Adrenal gland (tissue), 12 donors: ENCODE results near the gene PTGER3. TPM values are rescaled to one million over a fixed set of nuclear protein-coding genes. Genes with fewer than 3 reads are reported as not detected.

Source experiments
- DNase-seq, 7 donors: peaks; one replicate each; pipeline ENCODE4 v3.0.0-alpha.2; 2019 to 2020
- H3K27ac ChIP-seq, 5 donors: fragments of 200-600 bp; sonication (generic) in 4 of 5; 1 replicate in 3 of 5; 2 replicates in 2 of 5; pipeline versions ENCODE4 v1.5.1 to v1.8.0; 2016 to 2020; ENCODE audit warnings: mild to moderate bottlenecking in 1 of 5
- H3K27me3 ChIP-seq: fragments of 200-600 bp; 2 replicates; pipeline ENCODE4 v1.8.0; 2021
- H3K36me3 ChIP-seq, 2 donors: fragments of 200-600 bp; replicated peaks in 1 of 2; 1 replicate in 1 of 2; 2 replicates in 1 of 2; pipeline versions ENCODE4 v1.5.1 to v1.8.0; 2018 to 2022
- H3K4me1 ChIP-seq, 2 donors: fragments of 200-600 bp; replicated peaks in 1 of 2; 1 replicate in 1 of 2; 2 replicates in 1 of 2; pipeline versions ENCODE4 v1.5.1 to v1.8.0; 2018 to 2021
- H3K4me3 ChIP-seq, 4 donors: fragments of 200-600 bp; sonication (generic) in 3 of 4; one replicate each; pipeline ENCODE4 v1.5.1; 2016 to 2018
- H3K9me3 ChIP-seq, 3 donors: fragments of 200-600 bp; sonication (generic) in 1 of 3; replicated peaks in 1 of 3; 1 replicate in 2 of 3; 2 replicates in 1 of 3; pipeline versions ENCODE4 v1.5.1 to v1.8.0; 2016 to 2021
- CTCF ChIP-seq, 6 experiments: fragments of 450-650 bp in 4 of 6; fragments of 200-600 bp in 2 of 6; sonication (generic) in 1 of 6; IDR thresholded peaks; 1 replicate in 5 of 6; 2 replicates in 1 of 6; pipeline versions ENCODE4 v1.5.1 to v1.8.0; 2016 to 2021; ENCODE audit warnings: antibody characterized with exemption in 6 of 6, mild to moderate bottlenecking in 2 of 6, moderate library complexity in 1 of 6
- POLR2A ChIP-seq, 2 donors: fragments of 450-650 bp; IDR thresholded peaks; one replicate each; pipeline ENCODE4 v1.6.1; 2017; ENCODE audit warnings: antibody characterized with exemption in 2 of 2, mild to moderate bottlenecking in 2 of 2, moderate library complexity in 1 of 2
- WGBS, 4 donors: extraction: QIAGEN DNeasy Blood & Tissue Kit in 2 of 4; methylation state at CpG; one replicate each; pipeline versions ENCODE4 v1.1.5 to v1.1.7; 2013 to 2017; 5-methylcytosine and 5-hydroxymethylcytosine counted together
- intact Hi-C, 2 donors: fragments of 100-400 bp; cut with DNase I; formaldehyde crosslinking; loops; one replicate each; pipeline versions ENCODE4 v1.14.1 to v1.15.0; 2022 to 2023
- polyA plus RNA-seq, 3 donors: library from polyadenylated mRNA; stranded (reverse); fragments of 200-250 nt in 2 of 3; fragments of 350-450 nt in 1 of 3; fragmentation: Illumina TruSeq in 1 of 3; extraction: RNeasy Lipid Tissue Mini Kit (QIAGEN cat#74804) in 1 of 3; gene quantifications; one replicate each; pipeline ENCODE4 v1.2.3, GENCODE V29; 2013 to 2014
- total RNA-seq, 9 donors: library from RNA; depleted of rRNA in 4 of 9; stranded (reverse); fragments of >200 nt in 4 of 9; fragments of 120-200 nt in 1 of 9; fragmentation: NEBNext Ultra II Directional in 1 of 9; extraction: Animal tissue kit (Norgen Biotek cat#: 25700) in 1 of 9; gene quantifications; one replicate each; pipeline versions ENCODE4 v1.1.0 to v1.2.4, GENCODE V29; 2013 to 2023
- donor health status: healthy with polysubstance abuse.
- donor health status: Bipolar disorder and iron deficiency.
- donor health status: DM: yes; HTN: yes; CAD: no.
- donor health status: DM: no; HTN: no; CAD: no.
- donor health status: DM: no; HTN: no; CAD: no.
- donor health status: DM: yes; HTN: yes; CAD: no.

The PTGER3 gene
- total and polyA plus RNA-seq, 12 donors, result 1.1 to 31.4 (median 10.6) TPM

DNA sequence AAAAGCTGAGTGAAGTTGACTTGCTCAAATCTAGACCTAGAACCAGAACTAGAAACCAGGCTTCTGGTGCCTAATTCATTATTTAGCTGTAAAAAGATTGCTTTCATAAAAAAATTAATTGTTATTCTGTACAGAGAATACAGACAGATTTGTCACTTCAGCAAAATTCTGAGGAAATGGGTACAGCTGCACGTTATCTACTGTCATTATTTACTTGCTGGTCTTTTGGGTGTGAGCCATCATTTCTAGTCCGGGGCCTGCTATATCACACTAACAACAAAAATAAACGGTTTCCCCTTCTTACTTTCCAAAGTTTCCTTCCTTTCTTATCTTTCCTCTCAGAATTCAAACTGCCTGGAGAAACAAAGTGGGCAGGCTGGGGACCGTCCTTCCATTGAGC is 68.3 kb downstream of the PTGER3 start:
- no peak for DNase-seq
- WGBS, 4 donors, result 36 to 45% (median 42%) methylated on average over 4 of the region's 4 CpGs
- Histone ChIP-seq H3K4me1 (peaks cover 0 to 12% of the 10 kb centered on the region in 2 donors), H3K4me3 (no peak overlapping the region), H3K27me3 (no peaks in the 10 kb centered on the region), H3K27ac (no peak overlapping the region), H3K9me3 (no peaks in the 10 kb centered on the region), H3K36me3 (no peaks in the 10 kb centered on the region)
- TF ChIP-seq POLR2A (IDR thresholded peaks at IDR 0.05), result no peak
- TF ChIP-seq CTCF (IDR thresholded peaks at IDR 0.05), result no peak
- intact Hi-C loops, result no loop called here

GRCh38 chr1:70978623-70979022 is 69.0 kb downstream of the PTGER3 start:
- 77 to 86% (median 81%) methylated on average over 1 of the region's 1 CpG for WGBS, 4 donors
- Histone ChIP-seq H3K36me3 (no peaks in the 10 kb centered on the region), H3K4me3 (no peak overlapping the region), H3K4me1 (peaks cover 0 to 12% of the 10 kb centered on the region in 2 donors), H3K27ac (no peak overlapping the region), H3K27me3 (no peaks in the 10 kb centered on the region), H3K9me3 (no peaks in the 10 kb centered on the region)
- TF ChIP-seq CTCF (IDR thresholded peaks at IDR 0.05) (no peak), POLR2A (IDR thresholded peaks at IDR 0.05) (no peak)
- intact Hi-C loops, result no loop called here
- no peak for DNase-seq

- intact Hi-C loops, result no loop called here
- no peaks in the 10 kb centered on the region for H3K36me3 ChIP-seq
Measured at GRCh38 chr1:70977575-70977974, 70.0 kb downstream of the PTGER3 start.

DNA sequence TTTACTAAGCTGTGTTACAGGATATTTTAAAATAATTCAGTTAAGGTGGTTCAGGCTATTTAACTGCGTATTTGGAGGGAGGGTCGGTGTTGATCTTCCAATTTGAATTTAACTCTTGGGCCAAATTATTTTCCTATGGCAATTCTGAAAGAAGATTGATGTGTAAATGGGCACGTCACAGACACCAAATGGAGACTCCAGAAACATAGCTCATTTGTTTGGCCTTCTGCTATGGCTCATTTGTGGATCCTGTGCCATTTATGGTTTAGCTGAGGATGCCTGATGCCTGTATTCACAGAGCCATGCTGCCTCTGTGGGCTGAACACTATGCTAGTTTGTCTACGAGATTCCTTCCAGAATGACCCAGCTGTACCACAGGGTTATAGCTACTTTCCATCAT is 70.6 kb downstream of the PTGER3 start:
- Histone ChIP-seq H3K36me3 (no peaks in the 10 kb centered on the region), H3K27me3 (no peaks in the 10 kb centered on the region), H3K4me1 (peaks cover 0 to 12% of the 10 kb centered on the region in 2 donors), H3K9me3 (no peaks in the 10 kb centered on the region), H3K4me3 (no peak overlapping the region), H3K27ac (no peak overlapping the region)
- intact Hi-C loops, result no loop called here
- TF ChIP-seq POLR2A (IDR thresholded peaks at IDR 0.05), result no peak
- TF ChIP-seq CTCF (IDR thresholded peaks at IDR 0.05), result no peak
- DNase-seq, result no peak
- WGBS, 4 donors, result 70 to 80% (median 77%) methylated on average over 4 of the region's 4 CpGs

More at GRCh38 chr1:70977575-70977974, 70.0 kb downstream of the PTGER3 start:
- DNase-seq, result no peak
- Histone ChIP-seq H3K9me3 (no peaks in the 10 kb centered on the region), H3K27ac (no peak overlapping the region), H3K4me1 (peaks cover 0 to 12% of the 10 kb centered on the region in 2 donors), H3K27me3 (no peaks in the 10 kb centered on the region), H3K4me3 (no peak overlapping the region)
- TF ChIP-seq CTCF (IDR thresholded peaks at IDR 0.05), result no peak
- no peak for TF ChIP-seq POLR2A (IDR thresholded peaks at IDR 0.05)
- WGBS, 4 donors, result 51 to 69% (median 55%) methylated on average over 3 of the region's 3 CpGs
